ENCODE results near the gene ABHD12B. TPM values are rescaled to one million over a fixed set of nuclear protein-coding genes. Genes with fewer than 3 reads are reported as not detected.

Gene ABHD12B
- total RNA-seq, 1 donor from 2014 or later = not detected

DNA sequence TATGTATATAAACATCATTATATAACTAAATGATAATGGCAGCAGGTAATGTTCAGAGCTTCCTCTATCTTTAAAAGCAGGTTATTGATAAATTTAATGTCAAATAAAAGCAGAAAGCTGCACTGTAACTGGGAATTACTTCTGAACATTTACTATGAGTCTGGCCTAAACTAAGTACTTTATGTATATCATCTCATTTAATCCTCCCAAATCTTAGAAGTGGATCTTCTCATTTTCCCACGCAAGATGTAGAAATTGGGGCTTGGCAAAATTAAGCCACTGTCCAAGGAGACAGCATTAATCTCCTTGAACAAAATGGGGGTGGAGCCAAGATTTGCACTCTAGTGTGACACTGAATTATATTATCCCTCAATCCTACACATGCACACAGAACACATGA, 46.5 kb upstream of the ABHD12B start:
- Histone ChIP-seq H3K9me3 (no peaks in the 10 kb centered on the region), H3K4me1 (peaks cover 0 to 19% of the 10 kb centered on the region in 2 donors), H3K27me3 (no peaks in the 10 kb centered on the region), H3K36me3 (no peaks in the 10 kb centered on the region), H3K27ac (no peak overlapping the region), H3K4me3 (no peak overlapping the region)
- no peak for DNase-seq (ENCODE audit: low spot score in 2 of 2)
- intact Hi-C loops (cut with DNase I) = no loop called here
- TF ChIP-seq, protein P1, sequence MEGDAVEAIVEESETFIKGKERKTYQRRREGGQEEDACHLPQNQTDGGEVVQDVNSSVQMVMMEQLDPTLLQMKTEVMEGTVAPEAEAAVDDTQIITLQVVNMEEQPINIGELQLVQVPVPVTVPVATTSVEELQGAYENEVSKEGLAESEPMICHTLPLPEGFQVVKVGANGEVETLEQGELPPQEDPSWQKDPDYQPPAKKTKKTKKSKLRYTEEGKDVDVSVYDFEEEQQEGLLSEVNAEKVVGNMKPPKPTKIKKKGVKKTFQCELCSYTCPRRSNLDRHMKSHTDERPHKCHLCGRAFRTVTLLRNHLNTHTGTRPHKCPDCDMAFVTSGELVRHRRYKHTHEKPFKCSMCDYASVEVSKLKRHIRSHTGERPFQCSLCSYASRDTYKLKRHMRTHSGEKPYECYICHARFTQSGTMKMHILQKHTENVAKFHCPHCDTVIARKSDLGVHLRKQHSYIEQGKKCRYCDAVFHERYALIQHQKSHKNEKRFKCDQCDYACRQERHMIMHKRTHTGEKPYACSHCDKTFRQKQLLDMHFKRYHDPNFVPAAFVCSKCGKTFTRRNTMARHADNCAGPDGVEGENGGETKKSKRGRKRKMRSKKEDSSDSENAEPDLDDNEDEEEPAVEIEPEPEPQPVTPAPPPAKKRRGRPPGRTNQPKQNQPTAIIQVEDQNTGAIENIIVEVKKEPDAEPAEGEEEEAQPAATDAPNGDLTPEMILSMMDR (IDR thresholded peaks at IDR 0.05) = no peak

DNA sequence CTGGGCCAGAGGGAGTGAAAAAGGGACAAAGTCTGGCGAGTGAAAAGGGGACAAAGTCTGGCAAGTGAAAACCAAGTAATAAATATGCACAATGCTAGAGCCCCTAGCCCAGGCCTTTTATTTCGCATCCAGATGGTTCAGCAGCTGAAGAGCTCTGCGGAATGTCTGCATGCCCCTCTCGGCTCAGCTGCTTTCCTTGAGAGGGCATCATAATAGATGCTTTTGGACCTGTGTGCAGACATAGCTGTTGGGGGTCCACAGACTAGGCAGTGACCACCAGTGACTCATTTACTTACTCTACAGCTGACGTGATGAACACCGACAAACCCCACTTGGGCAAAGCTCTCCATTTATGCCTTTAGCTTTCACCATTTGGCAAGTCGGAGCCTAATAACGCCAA, 45.2 kb upstream of the ABHD12B start:
- DNase-seq (ENCODE audit: low spot score in 2 of 2) = no peak
- H3K4me1 ChIP-seq = peaks cover 0 to 20% of the 10 kb centered on the region in 2 donors
- no peaks in the 10 kb centered on the region for H3K9me3 ChIP-seq
- no peaks in the 10 kb centered on the region for H3K36me3 ChIP-seq
- intact Hi-C loops (cut with DNase I) = no loop called here
- no peak overlapping the region for H3K27ac ChIP-seq
- TF ChIP-seq, protein P1 (IDR thresholded peaks at IDR 0.05) = no peak
- H3K27me3 ChIP-seq = no peaks in the 10 kb centered on the region
- no peak overlapping the region for H3K4me3 ChIP-seq

DNA sequence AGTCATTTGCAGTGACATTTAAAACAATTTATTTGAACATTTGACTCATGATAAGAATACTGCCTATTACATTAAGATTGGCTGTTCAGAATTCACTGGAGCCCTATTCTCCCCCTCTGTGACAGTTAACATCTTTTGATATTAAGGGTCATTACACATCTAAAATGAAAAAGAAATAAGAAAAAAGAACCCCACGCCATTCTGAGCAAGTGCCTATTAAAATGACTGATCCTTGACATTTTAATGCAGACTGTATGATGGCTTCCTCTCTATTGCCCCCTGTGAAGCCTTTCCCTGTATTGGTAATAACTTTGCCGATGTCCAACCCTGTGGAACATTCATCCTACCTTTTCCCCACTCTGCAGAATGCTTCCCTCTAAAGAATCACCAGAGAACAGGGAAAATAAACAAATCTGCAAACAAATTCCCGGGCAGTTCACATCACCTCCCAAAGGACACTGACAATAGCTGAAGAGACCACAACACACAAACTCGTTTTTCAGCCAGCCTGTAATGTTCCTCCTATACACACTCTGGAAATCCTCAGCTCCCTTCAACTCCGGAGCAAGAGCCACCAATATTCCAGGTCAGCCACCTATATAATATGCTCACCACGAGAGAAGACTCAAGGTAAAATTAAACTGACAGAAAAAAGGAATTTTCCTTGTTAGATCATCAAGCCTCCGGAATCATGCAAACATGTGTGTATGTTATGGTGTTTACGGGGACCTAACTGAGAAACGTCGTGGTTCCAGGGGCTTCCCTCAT, 42.9 kb upstream of the ABHD12B start:
- Histone ChIP-seq H3K4me3 (peak overlapping the region in 1 of 2 donors; percentile 95), H3K27ac (no peak overlapping the region), H3K4me1 (peaks cover 0 to 13% of the 10 kb centered on the region in 2 donors), H3K27me3 (no peaks in the 10 kb centered on the region), H3K9me3 (no peaks in the 10 kb centered on the region), H3K36me3 (no peaks in the 10 kb centered on the region)
- intact Hi-C loops (cut with DNase I) = no loop called here
- TF ChIP-seq, protein P1 (IDR thresholded peaks at IDR 0.05) = no peak
- DNase-seq (ENCODE audit: low spot score in 2 of 2) = no peak

DNA sequence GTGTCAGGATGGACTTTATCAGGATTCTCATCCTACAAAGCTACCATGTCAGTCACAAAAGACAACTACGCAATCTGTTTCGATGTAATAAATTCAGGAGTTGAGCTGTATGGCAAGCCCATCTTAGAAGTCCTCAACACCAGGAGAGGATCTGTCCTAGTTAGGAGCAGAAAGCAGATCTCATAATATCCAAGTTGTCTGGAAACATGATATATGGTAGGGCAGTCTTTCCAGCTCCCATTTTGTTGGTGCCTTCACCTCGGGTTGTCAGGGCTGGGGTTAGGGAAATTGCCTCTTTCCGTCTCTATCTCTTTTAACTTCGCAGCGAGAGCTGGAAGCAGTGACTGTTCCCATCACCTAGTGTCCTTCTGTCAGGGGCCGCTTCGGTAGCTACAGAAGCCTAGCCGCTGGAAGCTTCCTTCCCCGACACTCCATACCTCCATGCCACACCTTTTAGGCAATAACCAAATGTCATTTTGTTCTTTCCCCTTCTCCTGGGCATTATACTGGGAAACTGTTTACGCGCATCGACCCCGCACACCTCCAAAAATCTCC, 42.3 kb upstream of the ABHD12B start:
- Histone ChIP-seq H3K4me3 (peak overlapping the region; percentile 79 to 95), H3K36me3 (no peaks in the 10 kb centered on the region), H3K4me1 (peaks cover 0 to 12% of the 10 kb centered on the region in 2 donors), H3K9me3 (no peaks in the 10 kb centered on the region), H3K27me3 (no peaks in the 10 kb centered on the region), H3K27ac (peak overlapping the region; percentile 39 to 92)
- no peak for DNase-seq (ENCODE audit: low spot score in 2 of 2)
- intact Hi-C loops (cut with DNase I) = loop anchor here (2.0 kb wide), 2 partner anchors 25 to 29 kb away; no protein-coding TSS in a partner anchor
- TF ChIP-seq, protein P1 (IDR thresholded peaks at IDR 0.05) = no peak

DNA sequence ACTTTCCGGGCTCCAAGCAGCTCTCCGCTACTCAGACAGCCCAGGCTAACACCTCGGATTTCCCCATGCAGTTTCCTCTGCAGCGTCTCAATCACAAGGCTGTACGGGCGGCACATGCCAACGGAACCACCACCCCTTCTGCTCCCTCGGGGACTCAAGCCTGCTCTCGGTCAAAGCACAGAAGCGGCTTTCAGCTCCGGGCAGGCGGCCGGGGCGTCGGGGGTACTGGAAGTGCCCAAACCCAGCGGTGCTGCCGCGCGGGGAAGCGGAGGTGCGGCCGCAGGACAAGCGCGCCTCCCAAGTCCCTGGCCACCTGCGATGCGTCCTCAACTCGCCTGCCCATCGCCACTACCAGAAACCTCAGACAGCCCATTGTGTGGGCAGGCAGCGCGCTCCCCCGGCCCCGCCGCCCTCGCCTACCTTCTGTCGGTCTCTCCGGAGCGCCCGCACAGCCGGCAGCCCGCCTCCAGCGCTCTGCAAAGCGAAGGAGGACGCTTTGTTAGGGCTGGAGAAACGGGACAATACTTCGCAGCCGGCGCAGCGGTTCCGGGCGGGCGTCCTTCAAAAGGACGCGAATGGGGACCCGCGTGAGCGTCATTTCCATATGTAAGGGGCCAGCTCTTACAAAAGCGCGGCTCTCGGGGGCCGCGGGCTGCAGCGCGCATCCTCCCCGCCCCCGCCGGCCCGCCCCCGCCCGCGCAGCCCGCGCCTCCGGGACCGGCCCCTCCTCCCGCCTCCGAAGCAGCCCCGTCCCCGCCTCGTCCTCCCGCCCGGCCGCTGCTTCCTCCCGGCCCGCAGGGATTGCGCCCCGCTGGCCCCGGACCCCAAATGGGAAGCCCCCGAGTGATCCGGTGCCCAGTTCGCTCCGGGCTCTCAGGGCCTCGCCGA, 41.6 kb upstream of the ABHD12B start:
- peaks cover 0 to 12% of the 10 kb centered on the region in 2 donors for H3K4me1 ChIP-seq
- peak; percentile 19 to 75 for DNase-seq (ENCODE audit: low spot score in 2 of 2)
- peak overlapping the region; percentile 79 to 95 for H3K4me3 ChIP-seq
- TF ChIP-seq, protein P1 (IDR thresholded peaks at IDR 0.05) = no peak
- peak overlapping the region; percentile 84 to 92 for H3K27ac ChIP-seq
- H3K36me3 ChIP-seq = no peaks in the 10 kb centered on the region
- intact Hi-C loops (cut with DNase I) = loop anchor here (2.0 kb wide), 2 partner anchors 25 to 29 kb away; no protein-coding TSS in a partner anchor
- H3K9me3 ChIP-seq = no peaks in the 10 kb centered on the region
- no peaks in the 10 kb centered on the region for H3K27me3 ChIP-seq

Data from ascending aorta (tissue), 2 donors.